HUDEP-2 (cell line): ENCODE measurements around the gene ADK.

Experiments
- DNase-seq, 76 experiments: peaks; one replicate each; lab custom pipeline; 2025; ENCODE audit not compliant: unreplicated experiment in 76 of 76; lab: John Stamatoyannopoulos, UW

The ADK gene

GRCh38 chr10:74585231-74586087 is 434.4 kb downstream of the ADK start:
- no peak for DNase-seq

DNA sequence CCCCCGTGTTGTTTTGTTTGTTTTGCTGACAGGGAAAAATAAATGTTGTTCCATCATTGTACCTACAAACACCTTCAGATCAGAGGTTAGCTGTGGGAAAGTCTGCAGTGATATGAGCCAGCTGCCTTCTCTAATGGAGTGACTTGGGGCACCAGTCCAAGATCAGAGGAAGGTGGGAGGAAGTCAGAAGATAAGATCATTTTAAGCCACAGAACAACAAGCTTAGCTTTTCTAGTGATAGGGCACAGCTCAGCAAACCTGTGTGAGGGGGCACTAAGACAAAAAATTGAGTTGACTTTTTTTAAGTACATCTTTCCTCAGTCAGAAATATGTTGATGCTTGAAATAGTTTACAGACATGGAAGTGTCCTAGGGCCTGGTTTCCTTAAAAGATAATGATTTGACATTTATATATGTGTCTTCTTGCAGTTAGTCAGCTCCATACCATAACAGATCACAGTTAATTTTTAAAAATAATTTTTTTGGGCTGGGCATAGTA is 435.1 kb downstream of the ADK start:
- DNase-seq, result peak in 26 of 76 experiments; percentile 1 to 49 (median 9)

DNA sequence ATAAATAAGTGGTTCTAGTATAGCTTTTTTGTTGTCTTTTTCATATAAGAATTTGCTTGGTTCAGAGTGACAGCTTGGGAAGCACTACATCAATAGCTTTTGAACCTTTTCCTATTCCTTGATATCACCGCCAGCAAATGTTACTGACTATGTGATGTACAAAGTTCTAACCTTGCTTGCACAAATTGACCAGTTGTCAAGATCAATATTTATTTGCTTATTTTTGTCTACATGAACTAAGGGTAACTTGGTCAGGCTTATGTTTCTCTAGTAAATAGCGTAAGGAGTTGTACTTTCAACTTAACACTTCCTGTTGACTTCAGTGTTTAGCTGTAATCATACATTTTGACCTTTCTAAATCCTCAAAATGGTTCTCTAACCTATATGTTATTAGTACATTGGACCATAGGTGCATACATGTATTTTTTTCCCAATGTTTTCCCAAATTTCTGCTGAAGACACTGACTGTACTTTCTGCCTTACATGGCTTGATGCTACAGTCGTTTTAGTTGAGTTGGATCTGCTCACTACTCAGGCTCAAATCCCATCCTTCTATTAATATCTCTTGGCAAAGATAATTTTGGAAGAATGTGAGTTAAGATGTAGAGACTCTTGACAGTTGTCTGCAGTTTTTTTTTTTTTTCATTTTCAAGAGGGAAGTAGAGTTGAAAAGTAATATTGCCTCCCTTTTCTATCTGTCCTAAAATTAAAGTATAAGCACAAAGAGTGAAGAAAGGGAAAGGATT is 436.3 kb downstream of the ADK start:
- no peak for DNase-seq

DNA sequence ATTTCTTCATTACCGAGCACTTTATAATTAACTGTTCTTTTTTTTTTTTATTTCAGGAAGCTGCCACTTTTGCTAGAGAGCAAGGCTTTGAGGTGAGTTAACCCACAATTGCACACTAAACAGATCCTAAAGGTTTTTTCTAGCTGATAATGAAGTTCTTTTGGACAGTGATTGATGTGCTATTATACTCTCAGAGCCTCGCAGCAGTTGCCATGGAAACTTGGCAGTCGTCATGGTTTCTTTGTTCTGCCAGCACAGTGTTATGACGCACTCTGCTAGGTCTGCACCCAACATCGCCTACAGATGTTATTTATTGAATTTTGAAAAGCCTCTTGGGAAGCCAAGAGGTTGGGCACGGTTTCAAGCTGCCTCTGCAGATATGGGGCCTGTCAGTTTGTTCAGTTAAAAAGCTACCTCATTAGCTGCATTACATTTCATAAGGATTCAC is 438.2 kb downstream of the ADK start:
- peak in 75 of 76 experiments; percentile 19 to 97 (median 85) for DNase-seq

DNA sequence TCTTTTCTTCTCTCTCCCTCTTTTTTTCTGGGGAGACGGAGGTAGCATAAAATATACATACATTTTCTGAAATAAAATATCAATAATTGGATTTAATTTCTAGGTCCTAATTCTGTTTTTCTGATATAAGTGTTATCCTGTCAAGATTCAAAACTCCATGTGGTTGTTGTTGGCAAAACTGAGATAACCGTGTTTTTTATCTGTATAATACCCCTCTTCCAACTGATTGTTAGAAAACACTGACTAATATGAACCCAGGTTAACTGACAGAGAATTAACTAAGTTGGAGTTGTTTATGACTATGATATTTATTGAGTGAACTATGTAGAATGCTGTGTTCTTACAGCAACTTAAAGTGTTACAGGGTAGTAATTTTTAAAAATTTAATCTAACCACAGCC is 438.8 kb downstream of the ADK start:
- DNase-seq, result peak in 7 of 76 experiments; percentile 6 to 54 (median 33)

GRCh38 chr10:74593470-74593869 is 442.4 kb downstream of the ADK start:
- no peak for DNase-seq

GRCh38 chr10:74596713-74597112 is 445.7 kb downstream of the ADK start:
- DNase-seq, result no peak

DNA sequence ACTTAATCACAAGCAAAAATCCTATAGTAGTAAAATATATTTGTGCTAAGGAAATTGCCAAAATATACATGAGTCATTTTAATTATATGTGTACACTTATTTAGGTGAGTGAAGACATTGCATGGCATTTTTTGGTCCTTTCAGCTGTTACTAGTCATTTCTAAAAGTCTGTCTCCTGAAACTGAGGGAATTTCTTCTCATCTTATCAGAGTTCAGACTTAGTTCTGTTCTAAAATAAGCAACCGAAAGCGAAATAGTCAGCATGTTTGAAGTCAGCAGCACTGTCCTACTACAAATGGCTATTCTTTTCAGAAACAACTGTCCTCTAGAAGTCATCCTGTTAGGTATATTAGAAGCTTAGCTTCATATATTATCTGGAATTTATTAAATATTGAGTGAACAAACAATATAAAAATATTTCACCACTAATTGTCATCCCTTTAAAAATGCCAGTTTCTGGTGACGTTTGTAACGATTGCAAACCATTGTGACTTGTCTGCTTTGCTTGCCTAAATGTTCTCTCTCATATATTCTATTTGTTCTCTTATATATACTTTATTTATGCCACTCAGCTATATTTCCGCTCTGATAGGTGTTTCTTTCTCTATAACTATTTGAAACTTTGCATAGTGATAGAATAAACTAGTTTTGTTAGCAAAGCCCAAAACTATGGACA is 448.0 kb downstream of the ADK start:
- DNase-seq, result no peak

DNA sequence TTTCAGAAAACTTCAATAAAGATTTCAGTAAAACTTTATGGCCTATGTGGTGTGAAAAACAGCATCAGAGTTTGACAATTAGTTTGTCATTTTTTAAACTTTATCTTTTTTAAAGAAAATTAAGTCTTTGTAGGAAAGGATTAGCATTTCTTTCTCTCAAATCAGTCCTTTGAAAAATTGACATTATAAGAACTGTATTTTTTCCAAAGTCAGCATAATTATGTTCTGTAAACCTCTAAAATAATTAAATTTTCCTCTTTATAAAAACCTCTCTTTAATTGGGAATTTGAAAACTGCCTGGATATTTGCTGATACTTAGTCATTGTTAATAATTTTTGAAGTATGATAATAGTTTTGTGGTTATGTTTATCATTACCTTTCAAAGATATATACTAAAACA is 448.7 kb downstream of the ADK start:
- DNase-seq, result no peak

- no peak for DNase-seq
These were observed 449.1 kb downstream of the ADK start for GRCh38 chr10:74600170-74600569.

GRCh38 chr10:74602576-74602975 is 451.6 kb downstream of the ADK start:
- no peak for DNase-seq

GRCh38 chr10:74610299-74610698 is 459.3 kb downstream of the ADK start:
- no peak for DNase-seq

DNA sequence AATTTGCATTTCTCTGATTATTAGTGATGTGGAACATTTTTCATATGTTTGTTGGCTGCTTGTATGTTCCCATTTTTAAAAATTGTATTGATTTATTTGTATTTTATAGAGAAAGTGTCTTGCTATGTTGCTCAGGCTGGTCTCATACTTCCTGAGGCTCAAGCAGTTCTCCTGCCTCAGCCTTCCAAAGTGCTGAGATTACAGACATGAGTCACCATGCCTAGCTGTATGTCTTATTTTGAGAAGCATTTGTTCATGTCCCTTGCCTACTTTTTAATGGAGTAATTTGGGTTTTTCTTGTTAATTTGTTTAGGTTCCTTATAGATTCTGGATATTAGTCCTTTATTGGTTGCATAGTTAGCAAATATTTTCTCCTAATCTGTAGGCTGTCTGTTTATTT is 461.2 kb downstream of the ADK start:
- DNase-seq, result no peak

- no peak for DNase-seq
These were observed 469.6 kb downstream of the ADK start for GRCh38 chr10:74620626-74621025.

DNA sequence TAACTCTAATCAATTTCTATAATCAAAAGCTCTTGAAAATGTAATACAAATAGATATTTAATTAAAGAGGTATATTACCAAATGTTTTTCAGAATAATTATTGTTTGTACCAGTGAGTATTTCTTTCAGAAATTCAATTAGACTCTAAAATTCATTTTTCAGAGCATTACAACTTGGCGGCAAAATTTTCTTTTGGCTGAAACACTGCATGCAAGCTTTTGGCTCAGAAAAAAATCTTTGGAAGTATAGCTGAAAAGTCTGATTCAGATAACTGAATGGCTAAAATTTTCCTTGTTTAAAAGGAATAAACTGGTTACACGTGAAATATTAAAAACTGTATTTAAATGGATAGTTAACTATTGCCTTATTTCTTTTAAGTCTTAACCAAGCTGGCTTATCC is 472.8 kb downstream of the ADK start:
- no peak for DNase-seq

DNA sequence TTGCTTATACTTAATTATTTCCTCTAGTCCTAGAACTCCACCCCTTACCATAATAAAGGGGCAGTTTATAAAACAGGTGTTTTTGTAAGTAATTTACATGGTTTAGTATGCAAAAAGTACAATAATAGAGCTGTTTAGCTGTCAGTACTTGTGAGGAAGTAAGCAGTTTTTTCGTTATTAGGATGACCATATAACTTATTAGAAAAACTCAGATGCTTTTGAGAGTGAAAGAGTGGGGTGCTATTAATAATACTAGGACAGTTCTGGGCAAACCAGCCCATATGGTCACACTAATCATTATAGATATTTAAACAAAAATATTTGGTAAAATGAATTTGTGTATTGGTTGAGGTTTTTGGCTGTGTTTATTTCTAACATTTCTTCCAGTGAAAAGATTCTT is 473.5 kb downstream of the ADK start:
- DNase-seq, result no peak

- DNase-seq, result no peak
These were observed 477.1 kb downstream of the ADK start for GRCh38 chr10:74628136-74628535.

GRCh38 chr10:74634995-74635536 is 484.0 kb downstream of the ADK start:
- no peak for DNase-seq

DNA sequence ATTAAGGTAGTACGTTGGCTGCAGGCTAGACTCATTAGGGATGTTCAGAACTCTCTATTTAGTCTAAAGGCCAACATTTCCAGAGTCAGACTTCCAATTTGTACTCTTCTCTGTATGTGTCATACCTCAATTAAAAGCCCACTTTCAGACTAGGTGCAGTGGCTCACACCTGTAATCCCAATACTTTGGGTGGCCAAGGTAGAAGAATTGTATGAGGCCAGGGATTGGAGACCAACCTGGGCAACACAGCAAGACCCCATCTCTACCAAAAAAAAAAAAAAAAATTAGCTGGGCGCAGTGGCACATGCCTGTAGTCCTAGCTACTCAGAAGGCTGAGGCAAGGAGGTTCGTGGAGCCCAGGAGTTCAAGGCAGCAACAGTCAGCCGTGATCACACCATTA is 484.6 kb downstream of the ADK start:
- DNase-seq, result no peak

GRCh38 chr10:74637685-74638084 is 486.7 kb downstream of the ADK start:
- DNase-seq, result no peak
